ENCODE measurements around the gene CPED1.
"Not testable (repeated sequence)": the region's sequence is repeated elsewhere in the genome, so short reads cannot be mapped to it uniquely, and the experiment has no call there.

Gene CPED1

GRCh38 chr7:120996988-120997345, 8.5 kb downstream of the CPED1 start:
- no peak for DNase-seq (ENCODE audit: low read depth)

DNA sequence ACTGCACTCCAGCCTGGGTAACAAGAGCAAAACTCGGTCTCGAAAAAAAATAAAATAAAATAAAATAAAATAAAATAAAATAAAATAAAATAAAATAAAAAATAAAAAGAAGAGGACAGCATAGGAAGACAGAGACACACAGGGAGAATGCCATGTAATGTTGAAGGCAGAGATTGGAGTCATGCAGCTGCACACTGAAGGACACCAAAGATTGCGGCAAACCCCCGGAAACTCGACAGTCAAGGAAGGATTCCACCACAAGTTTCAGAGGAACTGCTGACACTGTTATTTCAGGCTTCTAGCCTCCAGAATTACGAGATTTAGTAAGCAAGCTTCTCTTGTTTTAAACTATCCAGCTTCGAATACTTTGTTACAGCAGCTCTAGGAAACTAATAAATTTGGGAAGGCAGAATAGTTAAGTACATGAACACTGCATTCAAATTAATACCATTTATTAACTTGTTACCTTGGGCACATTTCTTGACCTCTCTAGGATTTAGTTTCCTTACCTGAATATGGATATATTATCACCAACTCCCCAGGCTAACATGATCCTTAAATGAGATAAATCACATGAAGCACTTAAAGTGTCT, 9.5 kb downstream of the CPED1 start:
- no peak for DNase-seq (ENCODE audit: low read depth)

GRCh38 chr7:120998520-120998919, 10.0 kb downstream of the CPED1 start:
- no peak for DNase-seq (ENCODE audit: low read depth)

DNA sequence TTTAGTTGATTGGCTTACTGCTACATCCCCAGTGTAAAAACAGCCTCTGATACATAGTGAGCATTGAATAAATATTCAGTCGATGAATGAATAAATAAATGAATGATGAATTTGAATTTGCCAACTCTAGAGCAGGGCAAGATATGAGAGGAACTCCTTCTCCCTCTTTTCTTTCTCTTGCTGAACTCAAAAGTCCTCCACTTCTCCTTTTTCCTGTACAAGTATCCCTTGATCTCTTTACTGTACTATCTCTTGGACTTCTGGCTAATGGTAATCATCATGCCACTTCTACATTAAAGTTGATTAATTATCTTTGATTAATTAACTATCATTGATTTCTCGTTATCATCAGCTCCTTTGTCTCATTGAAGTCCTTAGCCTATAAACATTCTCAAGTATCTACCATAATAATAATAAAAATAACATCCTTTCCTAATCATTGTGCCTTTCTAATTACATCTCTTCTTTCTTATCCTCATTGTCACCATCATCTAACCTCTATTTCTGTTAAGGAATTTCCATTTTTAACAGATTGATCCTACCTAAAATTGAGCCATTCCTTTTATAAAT, 10.6 kb downstream of the CPED1 start:
- no peak for DNase-seq (ENCODE audit: low read depth)

- no peak for DNase-seq (ENCODE audit: low read depth)
Observed at GRCh38 chr7:121000081-121000983, 11.8 kb downstream of the CPED1 start.

GRCh38 chr7:121001234-121001906, 12.9 kb downstream of the CPED1 start:
- no peak for DNase-seq (ENCODE audit: low read depth)

DNA sequence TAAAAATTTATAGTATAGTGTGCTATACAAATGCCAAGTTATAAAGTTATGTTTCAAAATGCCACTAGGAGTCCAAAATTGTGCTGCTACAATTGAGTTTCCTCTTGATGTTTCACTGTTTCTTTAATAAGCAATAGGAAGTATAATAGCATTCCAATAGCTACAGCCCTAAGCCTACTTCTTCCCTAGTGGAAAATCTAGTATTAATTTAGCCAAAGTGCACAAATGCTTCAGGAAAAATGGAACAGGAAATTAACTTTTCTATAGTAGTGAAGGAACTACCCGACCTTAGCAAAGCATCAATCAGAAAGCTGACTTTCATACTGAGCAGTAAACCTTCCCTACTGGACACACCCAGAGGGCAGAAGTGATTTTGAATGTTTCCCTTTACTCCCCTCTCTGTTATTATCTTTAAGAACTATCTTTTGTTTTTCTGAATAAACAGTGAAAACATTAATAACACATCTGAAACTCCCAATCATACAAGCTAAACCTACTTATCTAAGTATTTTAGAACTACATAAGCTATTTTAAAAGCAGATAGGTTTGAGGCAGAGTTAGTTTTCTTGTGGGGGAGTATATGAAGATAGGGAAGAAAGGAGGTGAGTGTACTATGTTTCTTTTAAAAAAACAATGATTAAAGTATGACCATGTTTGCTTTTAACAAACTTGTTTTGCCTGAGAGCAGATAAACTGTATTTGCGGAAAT, 13.7 kb downstream of the CPED1 start:
- no peak for DNase-seq (ENCODE audit: low read depth)

DNA sequence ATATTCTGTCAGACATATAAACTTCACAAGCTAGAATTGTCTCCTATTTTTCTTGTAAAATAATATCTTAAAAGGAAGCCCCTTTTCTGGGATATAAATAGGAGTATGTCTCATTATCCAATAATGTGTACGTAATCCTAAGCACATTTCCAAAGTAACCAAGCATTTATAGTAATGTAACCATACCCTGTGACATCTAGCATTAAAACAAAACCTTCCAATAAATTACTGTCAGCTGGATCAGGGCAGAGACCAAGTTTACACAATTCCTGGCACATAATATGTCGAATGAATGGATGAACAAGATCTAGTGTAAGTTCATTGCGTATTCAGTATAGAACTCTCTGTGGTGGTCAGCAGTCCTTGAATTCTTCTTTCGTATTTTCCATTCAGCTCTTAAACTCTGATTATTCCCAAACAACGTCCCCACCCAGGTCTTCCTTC, 14.3 kb downstream of the CPED1 start:
- no peak for DNase-seq (ENCODE audit: low read depth)

- DNase-seq (ENCODE audit: low read depth): no peak
Observed at GRCh38 chr7:121003986-121004685, 15.6 kb downstream of the CPED1 start.

DNA sequence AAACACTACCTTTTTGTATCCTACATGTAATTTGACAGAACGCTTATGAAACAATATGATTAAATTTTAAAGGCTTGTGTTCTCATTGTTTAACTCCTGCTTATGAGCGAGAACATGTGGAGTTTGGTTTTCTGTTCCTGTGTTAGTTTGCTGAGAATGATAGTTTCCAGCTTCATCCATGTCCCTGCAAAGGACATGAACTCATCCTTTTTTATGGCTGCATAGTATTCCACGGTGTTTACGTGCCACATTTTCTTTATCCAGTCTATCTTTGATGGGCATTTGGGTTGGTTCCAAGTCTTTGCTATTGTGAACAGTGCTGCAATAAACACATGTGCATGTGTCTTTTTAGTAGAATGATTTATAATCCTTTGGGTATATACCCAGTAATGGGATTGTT, 16.5 kb downstream of the CPED1 start:
- not testable (repeated sequence) for DNase-seq (ENCODE audit: low read depth)

GRCh38 chr7:121005996-121006584, 17.6 kb downstream of the CPED1 start:
- no peak for DNase-seq (ENCODE audit: low read depth)

DNA sequence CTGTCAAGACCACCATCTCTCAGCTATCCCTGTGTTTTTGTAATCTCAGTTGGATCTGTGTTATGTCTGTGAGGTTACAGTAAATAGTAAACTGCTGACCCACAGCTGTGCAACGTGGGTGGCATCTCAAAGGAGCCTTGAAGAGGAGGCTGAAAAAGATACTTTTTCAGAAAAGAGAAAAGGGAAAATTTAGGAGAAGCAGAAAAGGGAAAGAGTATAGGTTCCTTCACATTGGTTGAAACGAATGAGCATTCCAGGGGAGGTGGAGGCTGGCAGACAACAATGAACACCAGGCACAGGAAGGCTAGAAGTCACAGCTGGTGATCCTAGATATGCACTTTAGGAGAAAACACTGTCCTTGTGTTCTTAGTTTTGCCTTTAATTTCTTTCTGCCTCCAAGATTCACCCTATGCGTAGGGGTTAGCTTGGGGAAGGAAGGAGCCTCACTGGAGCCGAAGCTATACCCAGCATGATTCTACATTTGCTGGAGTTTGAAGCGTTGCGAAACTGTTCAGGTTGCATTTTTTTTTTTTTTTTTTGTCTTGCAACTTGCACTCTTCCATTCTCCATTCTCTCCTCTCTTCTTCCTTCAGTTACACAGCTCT, 18.3 kb downstream of the CPED1 start:
- no peak for DNase-seq (ENCODE audit: low read depth)

DNA sequence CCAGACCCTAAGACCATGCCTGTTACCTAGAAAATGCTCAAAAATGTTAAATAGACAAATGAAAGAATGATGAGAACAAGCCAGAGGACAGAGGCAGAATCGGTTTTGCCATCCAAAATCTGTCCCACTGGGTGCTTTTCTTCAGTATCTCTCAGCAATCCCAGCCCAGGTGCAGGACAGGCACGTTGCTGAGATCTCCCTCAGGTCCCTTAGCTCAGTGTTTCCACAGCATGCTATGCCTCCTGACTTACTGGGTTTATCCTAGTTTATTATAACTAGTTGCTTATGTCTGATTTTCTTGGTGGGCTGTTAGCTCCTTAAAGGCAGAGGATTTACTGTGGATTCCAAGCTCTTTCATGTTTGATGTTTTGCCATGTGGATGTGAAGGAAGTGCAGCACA, 20.3 kb downstream of the CPED1 start:
- no peak for DNase-seq (ENCODE audit: low read depth)

- DNase-seq (ENCODE audit: low read depth): no peak
Observed at GRCh38 chr7:121011401-121011800, 22.9 kb downstream of the CPED1 start.

DNA sequence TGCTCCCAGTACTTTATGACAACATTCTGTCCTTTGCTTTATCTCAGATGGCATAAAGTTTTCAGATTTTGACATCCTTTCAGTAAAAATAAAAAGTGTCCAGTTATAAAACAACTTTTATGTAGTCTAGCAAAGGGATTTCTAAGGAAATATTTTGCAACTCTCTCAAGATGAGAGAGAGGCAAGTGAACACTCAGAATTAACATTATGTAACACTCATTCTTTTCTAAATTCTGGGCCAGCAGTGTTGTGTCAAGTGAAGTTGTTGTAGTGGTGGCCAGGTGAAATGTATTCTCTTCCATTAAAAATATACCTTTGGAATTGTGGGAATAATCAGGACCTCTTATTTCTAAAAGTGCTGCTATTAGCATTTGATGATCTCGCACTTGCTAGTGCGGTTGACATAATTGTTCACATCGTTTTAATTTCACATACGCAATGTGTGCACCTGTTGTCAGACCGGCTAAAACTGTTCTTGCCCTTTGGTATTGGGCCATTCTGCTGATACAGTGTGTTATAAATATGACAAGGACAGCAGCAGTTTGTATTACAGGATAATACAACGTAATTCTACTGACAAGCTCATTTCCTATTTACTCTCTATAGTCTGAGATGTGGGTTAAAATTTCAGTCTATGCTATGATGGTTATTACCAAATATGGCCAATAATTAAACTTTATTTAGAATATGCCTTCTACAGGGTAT, 23.8 kb downstream of the CPED1 start:
- no peak for DNase-seq (ENCODE audit: low read depth)

- no peak for DNase-seq (ENCODE audit: low read depth)
Observed at GRCh38 chr7:121012919-121013318, 24.4 kb downstream of the CPED1 start.

- no peak for DNase-seq (ENCODE audit: low read depth)
Observed at GRCh38 chr7:121015560-121015959, 27.0 kb downstream of the CPED1 start.

GRCh38 chr7:121016966-121017365, 28.5 kb downstream of the CPED1 start:
- DNase-seq (ENCODE audit: low read depth): no peak

DNA sequence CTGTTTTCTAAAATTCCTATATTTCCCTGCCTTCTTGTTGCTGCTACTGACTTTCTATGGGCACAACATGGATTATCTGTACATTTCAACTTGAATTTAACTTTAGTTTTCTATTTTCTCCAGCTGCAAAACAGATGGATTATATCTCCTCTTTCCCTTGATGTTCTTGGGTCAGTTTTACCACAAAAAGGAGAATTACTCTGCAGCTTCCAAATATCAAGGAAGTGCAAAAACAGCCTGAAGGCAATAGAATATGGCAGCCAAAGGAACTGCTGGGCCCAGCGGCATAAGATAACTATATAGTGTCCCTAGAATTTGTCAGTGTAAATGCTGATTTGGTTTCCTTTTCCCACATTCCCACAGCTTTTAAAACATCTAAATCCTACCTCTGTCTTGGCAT, 29.1 kb downstream of the CPED1 start:
- DNase-seq (ENCODE audit: low read depth): no peak

- DNase-seq (ENCODE audit: low read depth): no peak
Observed at GRCh38 chr7:121019018-121019417, 30.5 kb downstream of the CPED1 start.
